Measurements from ENCODE around the gene SEMA3C. TPM values are rescaled to one million over a fixed set of nuclear protein-coding genes. Genes with fewer than 3 reads are reported as not detected.
A peak's percentile ranks its signal among the peaks of the same experiment; 100 is the strongest.

SEMA3C gene
- total RNA-seq, 1 donor from 2014 or later: 148 TPM

- H3K27me3 Mint-ChIP-seq (ENCODE audit: low read depth, unreplicated experiment): no peaks in the 10 kb centered on the region
- no peak overlapping the region for H3K27ac Mint-ChIP-seq (ENCODE audit: unreplicated experiment)
- Histone ChIP-seq H3K4me2 (ENCODE audit: low read length) (no peak overlapping the region), H3K27ac (ENCODE audit: low read depth, low read length) (no peak overlapping the region), H3K79me2 (ENCODE audit: insufficient read depth, low read length) (peaks cover 6% of the 10 kb centered on the region), H3K4me3 (ENCODE audit: insufficient read depth, low read depth, low read length) (no peak overlapping the region), H3K36me3 (ENCODE audit: insufficient read depth, low read length) (no peaks in the 10 kb centered on the region), H4K20me1 (ENCODE audit: insufficient read depth, low read length) (no peaks in the 10 kb centered on the region), H3K27me3 (ENCODE audit: insufficient read depth, low read length) (no peaks in the 10 kb centered on the region), H3K9ac (ENCODE audit: low read length) (no peak overlapping the region), H3K9me3 (ENCODE audit: insufficient read depth, low read depth, low read length) (no peaks in the 10 kb centered on the region), H2AFZ (ENCODE audit: low read depth, low read length) (no peak overlapping the region), H3K4me1 (ENCODE audit: insufficient read depth, low read length) (peaks cover 5% of the 10 kb centered on the region)
- H3K9me3 Mint-ChIP-seq (ENCODE audit: unreplicated experiment): peaks cover 3% of the 10 kb centered on the region
- DNase-seq (ENCODE audit: low read depth) (no peak), FAIRE-seq (no peak)
- TF ChIP-seq EZH2 (IDR thresholded peaks at IDR 0.05; ENCODE audit: insufficient read depth, low read length) (no peak), CTCF (IDR thresholded peaks at IDR 0.05; ENCODE audit: insufficient read depth, low read depth, low read length) (no peak)
- no peaks in the 10 kb centered on the region for H3K36me3 Mint-ChIP-seq (ENCODE audit: low read depth, unreplicated experiment)
- no peak overlapping the region for H3K4me3 Mint-ChIP-seq (ENCODE audit: unreplicated experiment)
- H3K4me1 Mint-ChIP-seq (ENCODE audit: low read depth, unreplicated experiment): peaks cover 8% of the 10 kb centered on the region
Measured at GRCh38 chr7:80923211-80923612, 4.4 kb upstream of the SEMA3C start.

GRCh38 chr7:80922253-80923049, 3.6 kb upstream of the SEMA3C start:
- peaks cover 3% of the 10 kb centered on the region for H3K9me3 Mint-ChIP-seq (ENCODE audit: unreplicated experiment)
- H3K4me3 Mint-ChIP-seq (ENCODE audit: unreplicated experiment): no peak overlapping the region
- H3K27me3 Mint-ChIP-seq (ENCODE audit: low read depth, unreplicated experiment): no peaks in the 10 kb centered on the region
- H3K4me3 ChIP-seq (ENCODE audit: insufficient read depth, low read depth, low read length): no peak overlapping the region
- no peak overlapping the region for H3K27ac ChIP-seq (ENCODE audit: low read depth, low read length)
- H3K27me3 ChIP-seq (ENCODE audit: insufficient read depth, low read length): no peaks in the 10 kb centered on the region
- H3K36me3 Mint-ChIP-seq (ENCODE audit: low read depth, unreplicated experiment): no peaks in the 10 kb centered on the region
- H4K20me1 ChIP-seq (ENCODE audit: insufficient read depth, low read length): no peaks in the 10 kb centered on the region
- no peak overlapping the region for H3K27ac Mint-ChIP-seq (ENCODE audit: unreplicated experiment)
- peaks cover 14% of the 10 kb centered on the region for H3K79me2 ChIP-seq (ENCODE audit: insufficient read depth, low read length)
- FAIRE-seq (no peak), DNase-seq (ENCODE audit: low read depth) (no peak)
- no peak overlapping the region for H3K4me2 ChIP-seq (ENCODE audit: low read length)
- H3K9ac ChIP-seq (ENCODE audit: low read length): no peak overlapping the region
- H3K4me1 ChIP-seq (ENCODE audit: insufficient read depth, low read length): peaks cover 5% of the 10 kb centered on the region
- H3K36me3 ChIP-seq (ENCODE audit: insufficient read depth, low read length): no peaks in the 10 kb centered on the region
- no peaks in the 10 kb centered on the region for H3K9me3 ChIP-seq (ENCODE audit: insufficient read depth, low read depth, low read length)
- TF ChIP-seq EZH2 (IDR thresholded peaks at IDR 0.05; ENCODE audit: insufficient read depth, low read length) (no peak), CTCF (IDR thresholded peaks at IDR 0.05; ENCODE audit: insufficient read depth, low read depth, low read length) (no peak)
- H2AFZ ChIP-seq (ENCODE audit: low read depth, low read length): no peak overlapping the region
- peaks cover 8% of the 10 kb centered on the region for H3K4me1 Mint-ChIP-seq (ENCODE audit: low read depth, unreplicated experiment)

GRCh38 chr7:80921130-80921529, 2.3 kb upstream of the SEMA3C start:
- no peak overlapping the region for H2AFZ ChIP-seq (ENCODE audit: low read depth, low read length)
- H3K4me3 Mint-ChIP-seq (ENCODE audit: unreplicated experiment): no peak overlapping the region
- no peaks in the 10 kb centered on the region for H3K9me3 ChIP-seq (ENCODE audit: insufficient read depth, low read depth, low read length)
- no peaks in the 10 kb centered on the region for H3K27me3 ChIP-seq (ENCODE audit: insufficient read depth, low read length)
- no peaks in the 10 kb centered on the region for H3K27me3 Mint-ChIP-seq (ENCODE audit: low read depth, unreplicated experiment)
- H3K9ac ChIP-seq (ENCODE audit: low read length): no peak overlapping the region
- H3K27ac ChIP-seq (ENCODE audit: low read depth, low read length): no peak overlapping the region
- no peaks in the 10 kb centered on the region for H4K20me1 ChIP-seq (ENCODE audit: insufficient read depth, low read length)
- DNase-seq (ENCODE audit: low read depth) (peak; percentile 44), FAIRE-seq (no peak)
- H3K4me2 ChIP-seq (ENCODE audit: low read length): no peak overlapping the region
- H3K4me3 ChIP-seq (ENCODE audit: insufficient read depth, low read depth, low read length): no peak overlapping the region
- peaks cover 27% of the 10 kb centered on the region for H3K79me2 ChIP-seq (ENCODE audit: insufficient read depth, low read length)
- no peak for TF ChIP-seq EZH2 (IDR thresholded peaks at IDR 0.05; ENCODE audit: insufficient read depth, low read length)
- TF ChIP-seq CTCF (IDR thresholded peaks at IDR 0.05; ENCODE audit: insufficient read depth, low read depth, low read length): no peak
- H3K36me3 ChIP-seq (ENCODE audit: insufficient read depth, low read length): peaks cover 1% of the 10 kb centered on the region
- peaks cover 10% of the 10 kb centered on the region for H3K4me1 Mint-ChIP-seq (ENCODE audit: low read depth, unreplicated experiment)
- H3K27ac Mint-ChIP-seq (ENCODE audit: unreplicated experiment): no peak overlapping the region
- H3K36me3 Mint-ChIP-seq (ENCODE audit: low read depth, unreplicated experiment): peaks cover 1% of the 10 kb centered on the region
- no peaks in the 10 kb centered on the region for H3K9me3 Mint-ChIP-seq (ENCODE audit: unreplicated experiment)
- H3K4me1 ChIP-seq (ENCODE audit: insufficient read depth, low read length): peaks cover 7% of the 10 kb centered on the region
